ENCODE results near the gene PRKCB. TPM values are rescaled to one million over a fixed set of nuclear protein-coding genes. Genes with fewer than 3 reads are reported as not detected.
"Not testable (repeated sequence)": the region's sequence is repeated elsewhere in the genome, so short reads cannot be mapped to it uniquely, and the experiment has no call there.

Gene PRKCB
- total RNA-seq, 1 experiment from 2014 or later = not detected

GRCh38 chr16:23914946-23915530, 79.3 kb downstream of the PRKCB start:
- intact Hi-C loops (cut with micrococcal nuclease) = no loop called here
- ChIA-PET CTCF (no interaction called here), POLR2A (ENCODE audit: unreplicated experiment) (no interaction called here)
- H3K9me2 ChIP-seq (replicated peaks; ENCODE audit: low read length) = no peaks in the 10 kb centered on the region
- H3K27me3 ChIP-seq (ENCODE audit: low read length) = 0 out of 2 replicates have a peak, but pooled peaks cover 3% of the 10 kb centered on the region
- H3K9ac ChIP-seq (ENCODE audit: low read length) = no peak overlapping the region
- no peak overlapping the region for H3K4me3 ChIP-seq (ENCODE audit: low read length)
- no peak overlapping the region for H3K4me2 ChIP-seq (ENCODE audit: low read length)
- H3K36me3 ChIP-seq (ENCODE audit: low read depth, low read length) = no peaks in the 10 kb centered on the region
- H3F3A ChIP-seq (ENCODE audit: low read length, unreplicated experiment) = no peaks in the 10 kb centered on the region
- no peaks in the 10 kb centered on the region for H3K79me2 ChIP-seq (ENCODE audit: low read length)
- no peaks in the 10 kb centered on the region for H3K9me3 ChIP-seq (ENCODE audit: low read length)
- no peaks in the 10 kb centered on the region for H3K4me1 ChIP-seq (ENCODE audit: insufficient read depth, low read length)
- H3K27ac ChIP-seq (ENCODE audit: low read length) = no peak overlapping the region
- no TSS peak for BruUV-seq (replicated peaks)
- H4K20me1 ChIP-seq (ENCODE audit: low read length) = no peaks in the 10 kb centered on the region
- no peak overlapping the region for H2AFZ ChIP-seq (ENCODE audit: low read length)
- TF ChIP-seq CTCF (conservative IDR thresholded peaks at IDR 0.05; ENCODE audit: low read depth, low read length) (no peak), EZH2phosphoT487 (IDR thresholded peaks at IDR 0.05; ENCODE audit: borderline replicate concordance, low read length) (no peak)
- DNase-seq (no peak), ATAC-seq (no peak)

GRCh38 chr16:23916552-23916951, 80.8 kb downstream of the PRKCB start:
- ATAC-seq; POLR2A ChIA-PET (ENCODE audit: unreplicated experiment); H3K36me3 ChIP-seq (ENCODE audit: low read depth, low read length); H3K27ac ChIP-seq (ENCODE audit: low read length); intact Hi-C loops (cut with micrococcal nuclease); H3F3A ChIP-seq (ENCODE audit: low read length, unreplicated experiment); BruUV-seq (replicated peaks); H3K4me1 ChIP-seq (ENCODE audit: insufficient read depth, low read length); H3K9me2 ChIP-seq (replicated peaks; ENCODE audit: low read length); H3K27me3 ChIP-seq (ENCODE audit: low read length); H4K20me1 ChIP-seq (ENCODE audit: low read length); CTCF ChIA-PET; H3K4me3 ChIP-seq (ENCODE audit: low read length); H3K4me2 ChIP-seq (ENCODE audit: low read length); H3K9ac ChIP-seq (ENCODE audit: low read length); H2AFZ ChIP-seq (ENCODE audit: low read length); DNase-seq; H3K9me3 ChIP-seq (ENCODE audit: low read length); H3K79me2 ChIP-seq (ENCODE audit: low read length): not testable (repeated sequence)

- Histone ChIP-seq H3F3A (ENCODE audit: low read length, unreplicated experiment) (no peaks in the 10 kb centered on the region), H3K36me3 (ENCODE audit: low read depth, low read length) (no peaks in the 10 kb centered on the region), H3K4me3 (ENCODE audit: low read length) (no peak overlapping the region), H4K20me1 (ENCODE audit: low read length) (no peaks in the 10 kb centered on the region), H3K9me2 (replicated peaks; ENCODE audit: low read length) (no peaks in the 10 kb centered on the region), H3K79me2 (ENCODE audit: low read length) (no peaks in the 10 kb centered on the region), H3K4me2 (ENCODE audit: low read length) (no peak overlapping the region), H3K27me3 (ENCODE audit: low read length) (no peaks in the 10 kb centered on the region), H3K27ac (ENCODE audit: low read length) (no peak overlapping the region), H3K9me3 (ENCODE audit: low read length) (no peaks in the 10 kb centered on the region), H2AFZ (ENCODE audit: low read length) (no peak overlapping the region), H3K4me1 (ENCODE audit: insufficient read depth, low read length) (no peaks in the 10 kb centered on the region), H3K9ac (ENCODE audit: low read length) (no peak overlapping the region)
- ATAC-seq = no peak
- BruUV-seq (replicated peaks) = no TSS peak
- no peak for TF ChIP-seq CTCF (conservative IDR thresholded peaks at IDR 0.05; ENCODE audit: low read depth, low read length)
- TF ChIP-seq EZH2phosphoT487 (IDR thresholded peaks at IDR 0.05; ENCODE audit: borderline replicate concordance, low read length) = no peak
- no peak for TF ChIP-seq EZH2 (IDR thresholded peaks at IDR 0.05; ENCODE audit: low read length, unreplicated experiment)
- intact Hi-C loops (cut with micrococcal nuclease) = no loop called here
- DNase-seq = no peak
- ChIA-PET CTCF (no interaction called here), POLR2A (ENCODE audit: unreplicated experiment) (no interaction called here)
Measured at GRCh38 chr16:23917621-23918020, 81.8 kb downstream of the PRKCB start.

Measured in PC-3 (cell line).